HUES48 (cell line): ENCODE results near the gene SLAMF9.

ENCODE experiments used
- H3K27ac ChIP-seq: one replicate; pipeline ENCODE4 v1.7.0; 2013; ENCODE audit warnings: low read depth, low read length, inconsistent platforms
- H3K27me3 ChIP-seq: 2 replicates; pipeline ENCODE4 v1.6.1; 2013; ENCODE audit warnings: mild to moderate bottlenecking, low read length; ENCODE audit not compliant: control insufficient read depth, insufficient read depth
- H3K36me3 ChIP-seq: 2 replicates; pipeline ENCODE4 v1.6.1; 2013; ENCODE audit warnings: low read length; ENCODE audit not compliant: control insufficient read depth, insufficient read depth
- H3K4me1 ChIP-seq: 2 replicates; pipeline ENCODE4 v1.6.1; 2013; ENCODE audit warnings: mild to moderate bottlenecking, low read length; ENCODE audit not compliant: control insufficient read depth, insufficient read depth
- H3K4me3 ChIP-seq: 2 replicates; pipeline ENCODE4 v1.5.1; 2013; ENCODE audit warnings: mild to moderate bottlenecking, low read depth, low read length
- H3K9ac ChIP-seq: 2 replicates; pipeline ENCODE4 v1.6.1; 2013; ENCODE audit warnings: mild to moderate bottlenecking, low read depth, low read length, moderate library complexity
- H3K9me3 ChIP-seq: 2 replicates; pipeline ENCODE4 v1.6.1; 2013; ENCODE audit warnings: low read length; ENCODE audit not compliant: control insufficient read depth, insufficient read depth

SLAMF9 gene

DNA sequence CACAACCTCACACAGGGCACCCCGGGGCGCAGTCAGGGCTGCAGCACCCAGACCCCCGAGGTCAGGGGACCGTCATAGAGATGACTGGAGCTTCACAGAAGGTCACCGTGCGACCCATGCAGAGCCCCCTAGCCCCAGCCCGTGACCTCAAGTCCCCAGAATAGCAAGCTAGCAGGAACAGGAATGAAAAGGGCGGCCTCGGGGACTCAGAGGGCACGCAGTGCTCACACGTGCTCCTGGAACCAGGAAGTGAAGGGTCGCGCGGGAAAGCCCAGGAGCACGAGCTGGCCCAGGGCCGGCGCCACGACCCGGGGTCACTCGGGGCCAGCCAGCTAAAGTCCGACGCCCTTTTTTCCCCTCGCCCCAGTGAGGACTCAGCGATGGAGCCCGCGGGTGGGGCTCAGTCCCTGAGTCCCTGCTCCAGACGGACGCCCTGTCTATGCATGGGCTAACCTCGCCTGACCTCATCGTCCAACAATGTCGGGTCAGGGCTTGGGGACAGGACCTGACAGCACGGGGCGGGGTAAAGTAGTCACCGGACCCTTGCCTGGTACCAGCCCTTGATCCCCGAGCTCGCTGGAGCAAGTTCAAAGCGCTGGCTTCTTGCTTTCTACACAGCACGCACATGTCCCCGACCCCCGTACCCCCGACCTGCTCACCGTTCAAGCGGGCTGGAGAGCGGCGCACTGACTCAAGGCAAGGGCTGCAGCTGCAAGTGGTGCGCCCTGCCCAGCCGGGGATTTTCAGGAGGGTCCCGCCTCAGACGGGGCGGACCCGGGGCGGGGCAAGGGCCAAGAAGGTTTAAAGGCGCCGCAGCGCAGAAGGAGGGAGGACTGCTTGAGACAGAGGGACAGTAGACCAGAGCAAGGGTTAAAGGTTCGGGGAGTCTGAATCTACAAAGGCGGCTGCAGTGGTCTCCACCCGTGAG, 29.0 kb downstream of the SLAMF9 start, which contains the start of gene TAGLN2:
Gene TAGLN2, minus strand, starts transcription at position 717 of the 928 bp plus-strand sequence. CDS start 4,998 bp downstream, outside the sequence.
- Histone ChIP-seq H3K36me3 (peaks cover 30% of the 10 kb centered on the region), H3K9me3 (no peaks in the 10 kb centered on the region), H3K9ac (peak within 1 kb of the TSS; percentile 68), H3K4me1 (peaks cover 20% of the 10 kb centered on the region), H3K27me3 (peaks cover 18% of the 10 kb centered on the region), H3K4me3 (peak within 1 kb of the TSS; percentile 66), H3K27ac (peak within 1 kb of the TSS; percentile 91)

DNA sequence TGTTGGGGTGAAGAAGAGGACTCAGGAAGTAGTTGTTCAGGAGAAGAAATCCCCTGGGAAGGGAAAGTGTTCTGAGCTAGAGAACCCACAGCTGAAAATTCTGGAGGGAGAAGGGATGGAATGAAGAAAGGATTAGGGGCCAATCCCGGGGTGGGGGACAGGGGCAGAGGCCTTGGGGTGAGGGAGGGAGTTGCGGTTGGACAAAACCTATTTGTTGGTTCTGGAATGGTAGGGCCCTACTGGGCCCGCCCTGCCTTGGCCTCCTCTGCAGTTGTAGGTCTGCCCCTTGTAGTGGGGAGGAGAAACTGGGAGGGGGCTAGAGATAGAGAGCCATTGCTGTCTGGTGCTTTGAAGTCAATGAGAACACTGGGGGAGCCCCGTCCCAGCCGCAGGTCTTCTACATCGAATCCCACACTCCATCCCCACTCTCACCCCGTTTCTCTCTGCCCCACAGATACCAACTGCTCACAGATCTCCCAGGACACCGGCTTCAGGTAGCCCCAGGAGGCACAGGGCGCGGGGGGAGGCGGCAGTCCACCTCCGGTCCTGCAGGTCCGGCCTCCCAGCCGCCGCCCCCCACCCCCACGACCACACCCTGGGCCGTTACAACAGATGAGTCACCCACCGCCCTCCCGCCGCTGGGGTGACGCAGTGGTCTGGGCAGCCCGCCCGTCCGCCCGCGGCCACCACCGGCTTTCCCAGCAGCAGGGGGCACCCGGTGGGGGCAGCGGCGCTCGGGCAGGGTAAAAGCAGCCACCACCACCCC, 29.8 kb downstream of the SLAMF9 start:
- H3K4me3 ChIP-seq = peak overlapping the region; percentile 66
- H3K27ac ChIP-seq = peak overlapping the region; percentile 91
- peaks cover 18% of the 10 kb centered on the region for H3K27me3 ChIP-seq
- H3K36me3 ChIP-seq = peaks cover 38% of the 10 kb centered on the region
- H3K4me1 ChIP-seq = peaks cover 20% of the 10 kb centered on the region
- peak overlapping the region; percentile 68 for H3K9ac ChIP-seq
- H3K9me3 ChIP-seq = no peaks in the 10 kb centered on the region

DNA sequence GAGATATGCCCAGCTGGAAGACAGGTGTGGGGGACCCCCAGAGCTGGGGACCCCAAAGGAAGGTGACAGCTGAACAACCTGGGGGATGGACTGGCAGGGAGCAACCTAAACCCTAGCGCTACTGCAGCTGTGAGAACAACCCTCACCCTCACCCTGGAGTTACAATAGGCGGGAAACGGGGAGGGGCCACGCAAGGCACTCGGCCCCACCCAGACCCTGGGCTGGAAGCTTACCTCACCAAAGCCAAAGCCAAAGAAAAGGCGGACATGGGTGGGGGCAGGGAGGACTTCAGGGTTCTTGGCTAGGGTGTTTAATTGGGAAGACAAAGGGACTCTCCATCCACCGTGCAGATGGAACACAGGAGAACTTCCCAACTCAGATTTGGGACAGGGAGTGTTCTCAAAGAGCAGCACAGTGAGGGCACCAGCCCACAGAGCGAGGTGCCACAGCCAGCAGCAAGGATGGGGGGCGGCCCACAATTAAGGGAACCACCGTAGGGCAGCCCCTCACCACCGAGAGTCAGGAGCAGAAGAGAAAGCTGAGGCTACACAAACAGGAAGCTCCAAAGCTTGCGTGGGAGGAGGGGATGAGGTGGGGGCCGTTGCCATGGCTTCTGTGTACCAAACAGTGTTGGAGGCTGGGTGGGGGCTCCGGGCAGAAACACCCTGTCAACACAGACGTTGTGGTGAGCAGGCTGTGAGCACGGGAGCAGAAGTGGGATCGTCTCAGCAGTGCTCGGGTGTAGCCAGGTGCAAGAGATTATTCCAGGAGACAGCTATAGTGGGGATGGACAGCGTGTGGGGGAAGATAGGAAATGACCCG, 30.6 kb downstream of the SLAMF9 start:
- Histone ChIP-seq H3K4me1 (peaks cover 20% of the 10 kb centered on the region), H3K9me3 (no peaks in the 10 kb centered on the region), H3K27ac (peak overlapping the region; percentile 91), H3K27me3 (peaks cover 18% of the 10 kb centered on the region), H3K4me3 (peak overlapping the region; percentile 66), H3K9ac (peak overlapping the region; percentile 52; the same call in 1 of the 2 replicates), H3K36me3 (peaks cover 40% of the 10 kb centered on the region)

DNA sequence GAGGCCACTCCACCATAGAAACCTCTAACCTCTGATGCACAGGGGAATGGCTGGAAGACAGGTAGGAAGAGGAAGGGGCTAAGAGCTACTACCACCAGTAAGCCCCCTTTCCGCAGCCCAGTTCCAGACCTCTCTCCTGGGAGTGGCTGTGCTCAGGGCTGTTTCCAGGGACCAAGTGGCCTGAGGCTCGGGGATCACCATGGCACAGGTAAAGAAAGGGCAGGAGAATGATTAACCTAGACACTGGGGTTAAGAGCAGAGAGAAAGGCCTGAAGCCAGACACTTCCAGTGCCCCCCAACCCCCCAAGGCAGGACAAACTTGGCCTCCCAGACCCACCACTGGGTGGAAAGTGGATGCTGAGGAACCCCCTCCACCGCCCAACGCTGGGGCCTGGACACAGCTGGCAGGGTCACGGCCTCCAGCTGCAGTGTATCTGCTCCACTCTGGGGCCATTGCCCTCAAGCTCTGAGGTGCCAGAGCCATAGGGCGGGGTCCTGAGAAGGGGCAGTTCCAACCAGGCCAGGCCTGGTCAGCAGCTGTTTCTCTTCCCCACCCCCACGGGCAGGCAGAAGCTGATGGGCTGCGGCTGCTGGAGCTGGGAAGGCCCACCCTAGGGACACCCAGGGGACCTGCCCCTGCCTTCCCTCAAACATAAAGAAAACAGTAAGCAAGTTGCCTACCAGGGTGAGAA, 31.4 kb downstream of the SLAMF9 start:
- peaks cover 18% of the 10 kb centered on the region for H3K27me3 ChIP-seq
- H3K9ac ChIP-seq = no peak overlapping the region
- H3K36me3 ChIP-seq = peaks cover 34% of the 10 kb centered on the region
- H3K4me3 ChIP-seq = peak overlapping the region; percentile 66; the same call in 1 of the 2 replicates
- H3K27ac ChIP-seq = peak overlapping the region; percentile 91
- peaks cover 20% of the 10 kb centered on the region for H3K4me1 ChIP-seq
- H3K9me3 ChIP-seq = no peaks in the 10 kb centered on the region

DNA sequence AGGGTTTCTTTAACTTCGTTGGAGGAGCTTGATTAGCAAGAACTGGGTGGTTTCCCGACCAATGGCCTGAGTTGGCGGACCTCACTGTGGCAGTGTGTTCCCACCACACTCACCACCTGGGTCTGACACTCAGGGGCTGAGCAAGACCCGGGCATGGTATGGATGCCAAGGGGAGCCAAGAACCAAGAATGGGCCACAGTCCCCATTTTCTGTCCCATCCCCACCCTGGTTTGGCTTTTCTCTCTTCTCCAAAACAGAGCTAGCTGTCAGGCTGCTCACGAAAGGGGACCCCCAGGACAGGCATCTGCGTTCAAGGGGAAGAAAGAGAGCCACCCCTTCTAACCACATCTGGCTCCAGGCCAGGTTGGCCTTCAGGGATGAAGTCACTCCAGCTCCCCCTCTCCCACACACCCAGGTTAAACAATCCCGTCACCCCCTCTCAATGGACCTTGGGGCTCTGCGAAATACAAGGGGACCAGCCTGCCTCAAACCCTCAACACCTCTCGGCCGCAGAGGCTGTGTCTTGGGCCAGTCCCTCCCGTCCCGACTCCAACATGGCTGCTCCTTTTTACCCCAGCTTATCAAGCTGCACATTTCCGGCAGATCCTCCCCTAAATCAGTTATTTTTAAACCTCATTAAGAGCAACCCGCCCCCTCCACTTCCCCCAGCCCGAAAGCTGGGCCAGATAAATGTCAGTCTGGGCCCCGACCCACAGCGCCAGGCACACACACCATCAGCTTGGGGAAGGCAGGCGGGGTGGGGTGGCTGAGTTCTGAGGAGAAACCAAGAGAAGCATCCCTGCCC, 32.1 kb downstream of the SLAMF9 start:
- no peak overlapping the region for H3K9ac ChIP-seq
- no peaks in the 10 kb centered on the region for H3K9me3 ChIP-seq
- H3K4me3 ChIP-seq = no peak overlapping the region
- peaks cover 18% of the 10 kb centered on the region for H3K27me3 ChIP-seq
- peaks cover 20% of the 10 kb centered on the region for H3K4me1 ChIP-seq
- no peak overlapping the region for H3K27ac ChIP-seq
- H3K36me3 ChIP-seq = peaks cover 27% of the 10 kb centered on the region

GRCh38 chr1:159921251-159921650, 32.8 kb downstream of the SLAMF9 start:
- no peaks in the 10 kb centered on the region for H3K9me3 ChIP-seq
- peaks cover 27% of the 10 kb centered on the region for H3K4me1 ChIP-seq
- peaks cover 18% of the 10 kb centered on the region for H3K27me3 ChIP-seq
- H3K9ac ChIP-seq = no peak overlapping the region
- peaks cover 20% of the 10 kb centered on the region for H3K36me3 ChIP-seq
- H3K27ac ChIP-seq = no peak overlapping the region
- no peak overlapping the region for H3K4me3 ChIP-seq

DNA sequence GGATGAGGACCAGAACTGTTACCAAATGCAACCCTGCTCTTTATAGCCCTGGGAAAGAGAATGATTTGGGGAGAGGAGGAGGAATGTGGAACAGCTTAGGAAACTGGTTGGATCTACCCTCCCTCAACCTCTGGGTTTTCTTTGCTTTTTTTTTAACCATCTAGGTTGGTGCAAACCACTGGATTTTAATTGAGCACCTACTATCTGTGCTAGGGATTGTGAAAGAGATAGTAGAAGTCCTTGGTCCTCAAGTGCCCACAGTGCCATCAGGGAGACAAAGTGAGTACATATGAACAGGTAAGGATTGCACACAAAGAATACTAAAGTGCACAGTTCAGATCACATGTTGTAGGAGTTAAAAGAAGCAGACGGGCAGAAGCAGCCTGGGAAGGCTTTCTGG, 33.4 kb downstream of the SLAMF9 start:
- Histone ChIP-seq H3K9ac (no peak overlapping the region), H3K9me3 (no peaks in the 10 kb centered on the region), H3K27ac (no peak overlapping the region), H3K4me3 (no peak overlapping the region), H3K36me3 (peaks cover 19% of the 10 kb centered on the region), H3K27me3 (peaks cover 18% of the 10 kb centered on the region), H3K4me1 (peaks cover 27% of the 10 kb centered on the region)

DNA sequence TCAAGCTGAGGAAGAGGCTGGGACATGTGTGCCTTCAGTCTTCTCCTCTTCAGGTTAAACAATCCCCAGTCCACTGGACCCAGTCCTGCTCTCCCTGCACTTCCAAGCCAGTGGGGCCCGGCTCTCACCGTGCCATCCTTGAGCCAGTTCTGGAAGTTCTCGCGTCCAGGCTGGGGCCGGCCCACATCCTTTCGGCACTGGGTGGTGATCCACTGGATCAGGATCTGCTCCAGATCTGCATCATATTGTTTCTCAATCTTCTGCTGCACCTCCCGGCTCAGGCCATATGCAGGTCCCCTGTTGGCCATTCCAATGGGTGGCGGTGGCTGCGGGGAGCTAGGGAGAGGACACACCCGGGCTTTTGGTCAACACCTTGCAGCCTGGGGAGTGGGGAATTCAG, 33.8 kb downstream of the SLAMF9 start:
- no peaks in the 10 kb centered on the region for H3K9me3 ChIP-seq
- no peak overlapping the region for H3K27ac ChIP-seq
- peaks cover 30% of the 10 kb centered on the region for H3K4me1 ChIP-seq
- H3K4me3 ChIP-seq = no peak overlapping the region
- H3K9ac ChIP-seq = no peak overlapping the region
- H3K36me3 ChIP-seq = peaks cover 19% of the 10 kb centered on the region
- H3K27me3 ChIP-seq = peaks cover 18% of the 10 kb centered on the region

GRCh38 chr1:159919236-159919865, 34.7 kb downstream of the SLAMF9 start:
- H3K4me1 ChIP-seq = peaks cover 34% of the 10 kb centered on the region

More at GRCh38 chr1:159919236-159919865, 34.7 kb downstream of the SLAMF9 start:
- peaks cover 19% of the 10 kb centered on the region for H3K36me3 ChIP-seq
- no peak overlapping the region for H3K9ac ChIP-seq
- H3K4me3 ChIP-seq = no peak overlapping the region
- H3K27me3 ChIP-seq = peaks cover 10% of the 10 kb centered on the region; the same call in 1 of the 2 replicates
- no peak overlapping the region for H3K27ac ChIP-seq
- H3K9me3 ChIP-seq = no peaks in the 10 kb centered on the region
